K562 (cell line): ENCODE results near the gene JUNB. TPM values are rescaled to one million over a fixed set of nuclear protein-coding genes. Genes with fewer than 3 reads are reported as not detected.

Source experiments
- GABPA ChIP-seq: fragments of 200-800 bp; sonication (Bioruptor generic); conservative IDR thresholded peaks from 2 replicates; pipeline ENCODE4 v1.6.1; 2016; ENCODE audit warnings: low read depth, missing genetic modification characterization, missing compliant biosample characterization
- MEF2A ChIP-seq: IDR thresholded peaks from 2 replicates; pipeline ENCODE4 v1.6.1; 2011; ENCODE audit warnings: low read depth, mild to moderate bottlenecking, low read length, moderate library complexity; ENCODE audit not compliant: control insufficient read depth
- MYNN ChIP-seq, 2 experiments: sonication (generic); formaldehyde crosslinking in 1 of 2; IDR thresholded peaks; 2 replicates each; pipeline versions ENCODE4 v1.5.0 to v1.6.1; 2016 to 2020; ENCODE audit warnings: antibody characterized with exemption in 1 of 2, missing genetic modification reagents in 1 of 2
- PTRF ChIP-seq: fragments of 450-650 bp; IDR thresholded peaks from 2 replicates; pipeline ENCODE4 v1.6.1; 2016; ENCODE audit warnings: mild to moderate bottlenecking, missing genetic modification characterization, missing compliant biosample characterization
- SMARCA4 ChIP-seq: fragments of 450-650 bp; IDR thresholded peaks from 2 replicates; pipeline ENCODE4 v1.6.1; 2016
- SMARCC2 ChIP-seq: fragments of 450-650 bp; IDR thresholded peaks from 2 replicates; pipeline ENCODE4 v1.6.1; 2017; ENCODE audit warnings: antibody characterized with exemption, moderate library complexity, mild to moderate bottlenecking, low read depth
- ZBTB1 ChIP-seq: sonication (generic); formaldehyde crosslinking; IDR thresholded peaks from 2 replicates; pipeline ENCODE4 v1.8.1; 2023; ENCODE audit warnings: missing genetic modification reagents, low read depth, mild to moderate bottlenecking, borderline replicate concordance
- ZNF134 ChIP-seq: fragments of 250-450 bp; sonication (Bioruptor Pico); conservative IDR thresholded peaks from 2 replicates; pipeline ENCODE4 v1.4.0; 2020
- ZNF311 ChIP-seq: fragments of 250-450 bp; sonication (Bioruptor Pico); IDR thresholded peaks from 2 replicates; pipeline ENCODE4 v1.4.0; 2020; ENCODE audit warnings: mild to moderate bottlenecking, moderate library complexity
- ZNF695 ChIP-seq: fragments of 450-650 bp; formaldehyde crosslinking; IDR thresholded peaks from 2 replicates; pipeline ENCODE4 v1.4.0; 2020; ENCODE audit warnings: mild to moderate bottlenecking, moderate library complexity
- polyA plus RNA-seq, 8 experiments: library from polyadenylated mRNA; depleted of rRNA in 4 of 8; stranded (reverse) in 5 of 8; unstranded in 3 of 8; fragments of >200 nt; fragmentation: Nextera tagmentation in 2 of 8; fragmentation: Illumina TruSeq in 1 of 8; extraction: Ambion mirVana in 2 of 8; extraction: Trizol in 1 of 8; gene quantifications; 2 replicates each; pipeline versions ENCODE4 v1.2.1 to v1.2.3, GENCODE V29; 2011 to 2014; ENCODE audit warnings: inconsistent platforms in 1 of 8, missing spikeins in 1 of 8
- total RNA-seq, 7 experiments: library from RNA; depleted of rRNA in 6 of 7; stranded (reverse); fragments of >200 nt in 6 of 7; fragmentation: Illumina TruSeq in 2 of 7; extraction: Trizol in 2 of 7; gene quantifications; 2 replicates each; pipeline versions ENCODE4 v1.2.1 to v1.2.3, GENCODE V29; 2011 to 2021; ENCODE audit warnings: low replicate concordance in 1 of 7
- TF ChIP-seq, protein P1 (sequence below): fragments of 250-450 bp; sonication (Bioruptor Pico); IDR thresholded peaks from 2 replicates; pipeline ENCODE4 v1.5.0; 2021; ENCODE audit warnings: mild to moderate bottlenecking, borderline replicate concordance
- TF ChIP-seq, protein P2 (sequence below): fragments of 450-650 bp; IDR thresholded peaks from 2 replicates; pipeline ENCODE4 v1.6.1; 2017; ENCODE audit warnings: antibody characterized with exemption, mild to moderate bottlenecking
- TF ChIP-seq, protein P3 (sequence below): fragments of 450-650 bp; IDR thresholded peaks from 2 replicates; pipeline ENCODE4 v1.6.1; 2017; ENCODE audit warnings: mild to moderate bottlenecking, moderate library complexity
- TF ChIP-seq, protein P4 (sequence below): fragments of 250-450 bp; sonication (Bioruptor Pico); IDR thresholded peaks from 2 replicates; pipeline ENCODE4 v1.8.0; 2022; ENCODE audit warnings: moderate library complexity, mild to moderate bottlenecking, inconsistent platforms
- TF ChIP-seq, protein P5 (sequence below): fragments of 250-450 bp; sonication (Bioruptor Pico); IDR thresholded peaks from 2 replicates; pipeline ENCODE4 v1.4.0; 2020; ENCODE audit warnings: mild to moderate bottlenecking, moderate library complexity

The JUNB gene
- total and polyA plus RNA-seq, 9 of the 15 experiments (the other 6 are each of a cell fraction or from before 2014, with no cell fraction given): 0.23 to 88.1 (median 13.1) TPM

DNA sequence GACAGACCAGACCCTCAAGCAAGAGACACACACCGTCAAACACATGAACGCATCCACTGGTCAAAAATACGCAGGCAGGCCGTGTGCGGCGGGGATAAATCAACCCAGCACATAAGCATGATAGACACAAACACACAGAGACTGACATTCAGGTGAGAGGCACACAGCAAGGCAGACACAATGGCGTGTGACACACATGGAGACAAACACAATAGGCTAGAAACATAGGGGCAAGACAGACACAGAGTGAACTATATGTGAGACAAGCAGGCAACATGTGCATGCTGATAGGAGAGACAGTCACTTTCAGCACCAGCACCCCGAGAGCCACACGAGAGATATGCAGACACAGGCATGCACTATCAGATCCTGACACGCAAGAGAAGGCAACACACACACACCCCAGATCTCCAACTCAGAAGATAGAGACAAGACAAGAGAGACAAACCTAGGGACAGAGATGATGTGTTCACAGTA lies 6.9 kb upstream of the JUNB start (continued):
- TF ChIP-seq, protein P1, sequence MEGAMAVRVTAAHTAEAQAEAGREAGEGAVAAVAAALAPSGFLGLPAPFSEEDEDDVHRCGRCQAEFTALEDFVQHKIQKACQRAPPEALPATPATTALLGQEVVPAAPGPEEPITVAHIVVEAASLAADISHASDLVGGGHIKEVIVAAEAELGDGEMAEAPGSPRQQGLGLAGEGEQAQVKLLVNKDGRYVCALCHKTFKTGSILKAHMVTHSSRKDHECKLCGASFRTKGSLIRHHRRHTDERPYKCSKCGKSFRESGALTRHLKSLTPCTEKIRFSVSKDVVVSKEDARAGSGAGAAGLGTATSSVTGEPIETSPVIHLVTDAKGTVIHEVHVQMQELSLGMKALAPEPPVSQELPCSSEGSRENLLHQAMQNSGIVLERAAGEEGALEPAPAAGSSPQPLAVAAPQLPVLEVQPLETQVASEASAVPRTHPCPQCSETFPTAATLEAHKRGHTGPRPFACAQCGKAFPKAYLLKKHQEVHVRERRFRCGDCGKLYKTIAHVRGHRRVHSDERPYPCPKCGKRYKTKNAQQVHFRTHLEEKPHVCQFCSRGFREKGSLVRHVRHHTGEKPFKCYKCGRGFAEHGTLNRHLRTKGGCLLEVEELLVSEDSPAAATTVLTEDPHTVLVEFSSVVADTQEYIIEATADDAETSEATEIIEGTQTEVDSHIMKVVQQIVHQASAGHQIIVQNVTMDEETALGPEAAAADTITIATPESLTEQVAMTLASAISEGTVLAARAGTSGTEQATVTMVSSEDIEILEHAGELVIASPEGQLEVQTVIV: no peak
- TF ChIP-seq SMARCC2 (peak; percentile 86), ZBTB1 (CRISPR knock-in tag) (no peak), ZNF695 (CRISPR knock-in tag) (no peak), PTRF (tag) (no peak), MEF2A (no peak), ZNF311 (CRISPR knock-in tag) (no peak), MYNN (IDR thresholded peaks at IDR 0.05) (peak; percentile 86; the same call in 1 of the 2 replicates), MYNN (CRISPR knock-in tag; IDR thresholded peaks at IDR 0.05) (no peak), ZNF134 (no peak), SMARCA4 (peak; percentile 95), GABPA (tag) (0 out of 2 replicates have a peak, but pooled peaks have one; percentile 13)
- TF ChIP-seq, protein P2, sequence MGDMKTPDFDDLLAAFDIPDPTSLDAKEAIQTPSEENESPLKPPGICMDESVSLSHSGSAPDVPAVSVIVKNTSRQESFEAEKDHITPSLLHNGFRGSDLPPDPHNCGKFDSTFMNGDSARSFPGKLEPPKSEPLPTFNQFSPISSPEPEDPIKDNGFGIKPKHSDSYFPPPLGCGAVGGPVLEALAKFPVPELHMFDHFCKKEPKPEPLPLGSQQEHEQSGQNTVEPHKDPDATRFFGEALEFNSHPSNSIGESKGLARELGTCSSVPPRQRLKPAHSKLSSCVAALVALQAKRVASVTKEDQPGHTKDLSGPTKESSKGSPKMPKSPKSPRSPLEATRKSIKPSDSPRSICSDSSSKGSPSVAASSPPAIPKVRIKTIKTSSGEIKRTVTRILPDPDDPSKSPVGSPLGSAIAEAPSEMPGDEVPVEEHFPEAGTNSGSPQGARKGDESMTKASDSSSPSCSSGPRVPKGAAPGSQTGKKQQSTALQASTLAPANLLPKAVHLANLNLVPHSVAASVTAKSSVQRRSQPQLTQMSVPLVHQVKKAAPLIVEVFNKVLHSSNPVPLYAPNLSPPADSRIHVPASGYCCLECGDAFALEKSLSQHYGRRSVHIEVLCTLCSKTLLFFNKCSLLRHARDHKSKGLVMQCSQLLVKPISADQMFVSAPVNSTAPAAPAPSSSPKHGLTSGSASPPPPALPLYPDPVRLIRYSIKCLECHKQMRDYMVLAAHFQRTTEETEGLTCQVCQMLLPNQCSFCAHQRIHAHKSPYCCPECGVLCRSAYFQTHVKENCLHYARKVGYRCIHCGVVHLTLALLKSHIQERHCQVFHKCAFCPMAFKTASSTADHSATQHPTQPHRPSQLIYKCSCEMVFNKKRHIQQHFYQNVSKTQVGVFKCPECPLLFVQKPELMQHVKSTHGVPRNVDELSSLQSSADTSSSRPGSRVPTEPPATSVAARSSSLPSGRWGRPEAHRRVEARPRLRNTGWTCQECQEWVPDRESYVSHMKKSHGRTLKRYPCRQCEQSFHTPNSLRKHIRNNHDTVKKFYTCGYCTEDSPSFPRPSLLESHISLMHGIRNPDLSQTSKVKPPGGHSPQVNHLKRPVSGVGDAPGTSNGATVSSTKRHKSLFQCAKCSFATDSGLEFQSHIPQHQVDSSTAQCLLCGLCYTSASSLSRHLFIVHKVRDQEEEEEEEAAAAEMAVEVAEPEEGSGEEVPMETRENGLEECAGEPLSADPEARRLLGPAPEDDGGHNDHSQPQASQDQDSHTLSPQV: peak; percentile 72; the same call in 1 of the 2 replicates
- TF ChIP-seq, protein P3, sequence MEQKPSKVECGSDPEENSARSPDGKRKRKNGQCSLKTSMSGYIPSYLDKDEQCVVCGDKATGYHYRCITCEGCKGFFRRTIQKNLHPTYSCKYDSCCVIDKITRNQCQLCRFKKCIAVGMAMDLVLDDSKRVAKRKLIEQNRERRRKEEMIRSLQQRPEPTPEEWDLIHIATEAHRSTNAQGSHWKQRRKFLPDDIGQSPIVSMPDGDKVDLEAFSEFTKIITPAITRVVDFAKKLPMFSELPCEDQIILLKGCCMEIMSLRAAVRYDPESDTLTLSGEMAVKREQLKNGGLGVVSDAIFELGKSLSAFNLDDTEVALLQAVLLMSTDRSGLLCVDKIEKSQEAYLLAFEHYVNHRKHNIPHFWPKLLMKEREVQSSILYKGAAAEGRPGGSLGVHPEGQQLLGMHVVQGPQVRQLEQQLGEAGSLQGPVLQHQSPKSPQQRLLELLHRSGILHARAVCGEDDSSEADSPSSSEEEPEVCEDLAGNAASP: no peak
- TF ChIP-seq, protein P4, sequence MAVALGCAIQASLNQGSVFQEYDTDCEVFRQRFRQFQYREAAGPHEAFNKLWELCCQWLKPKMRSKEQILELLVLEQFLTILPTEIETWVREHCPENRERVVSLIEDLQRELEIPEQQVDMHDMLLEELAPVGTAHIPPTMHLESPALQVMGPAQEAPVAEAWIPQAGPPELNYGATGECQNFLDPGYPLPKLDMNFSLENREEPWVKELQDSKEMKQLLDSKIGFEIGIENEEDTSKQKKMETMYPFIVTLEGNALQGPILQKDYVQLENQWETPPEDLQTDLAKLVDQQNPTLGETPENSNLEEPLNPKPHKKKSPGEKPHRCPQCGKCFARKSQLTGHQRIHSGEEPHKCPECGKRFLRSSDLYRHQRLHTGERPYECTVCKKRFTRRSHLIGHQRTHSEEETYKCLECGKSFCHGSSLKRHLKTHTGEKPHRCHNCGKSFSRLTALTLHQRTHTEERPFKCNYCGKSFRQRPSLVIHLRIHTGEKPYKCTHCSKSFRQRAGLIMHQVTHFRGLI (CRISPR knock-in tag): no peak
- TF ChIP-seq, protein P5, sequence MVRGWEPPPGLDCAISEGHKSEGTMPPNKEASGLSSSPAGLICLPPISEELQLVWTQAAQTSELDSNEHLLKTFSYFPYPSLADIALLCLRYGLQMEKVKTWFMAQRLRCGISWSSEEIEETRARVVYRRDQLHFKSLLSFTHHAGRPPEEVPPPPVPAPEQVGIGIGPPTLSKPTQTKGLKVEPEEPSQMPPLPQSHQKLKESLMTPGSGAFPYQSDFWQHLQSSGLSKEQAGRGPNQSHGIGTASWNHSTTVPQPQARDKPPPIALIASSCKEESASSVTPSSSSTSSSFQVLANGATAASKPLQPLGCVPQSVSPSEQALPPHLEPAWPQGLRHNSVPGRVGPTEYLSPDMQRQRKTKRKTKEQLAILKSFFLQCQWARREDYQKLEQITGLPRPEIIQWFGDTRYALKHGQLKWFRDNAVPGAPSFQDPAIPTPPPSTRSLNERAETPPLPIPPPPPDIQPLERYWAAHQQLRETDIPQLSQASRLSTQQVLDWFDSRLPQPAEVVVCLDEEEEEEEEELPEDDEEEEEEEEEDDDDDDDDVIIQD: no peak
